ENCODE measurements around the gene COX6A2. TPM values are rescaled to one million over a fixed set of nuclear protein-coding genes. Genes with fewer than 3 reads are reported as not detected.

Gene COX6A2
- total RNA-seq, 4 donors from 2014 or later, result 597 to 1,192 (median 930) TPM

DNA sequence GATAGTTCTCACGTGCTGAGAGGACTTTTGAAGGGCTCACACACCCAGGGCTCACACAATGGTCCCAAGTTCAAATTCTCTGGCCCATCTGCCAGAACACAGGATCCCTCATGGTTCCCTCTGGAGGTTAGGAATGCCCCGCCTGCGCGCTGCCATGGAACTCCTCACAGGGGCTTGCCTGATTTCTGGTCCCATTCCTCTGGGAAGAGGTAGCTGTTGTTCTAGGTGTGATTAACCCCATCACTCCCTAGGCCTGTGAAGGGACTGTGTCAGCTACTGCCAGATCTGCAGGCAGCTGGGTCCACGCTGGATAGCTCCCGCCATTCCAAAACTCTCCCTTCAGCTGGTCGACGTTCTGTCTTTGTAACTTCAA lies 28.8 kb upstream of the COX6A2 start:
- intact Hi-C loops (cut with DNase I; ENCODE audit: low total_unique reads), result loop anchor here (5.0 kb wide), 2 partner anchors 350 to 425 kb away; partner anchors contain the start of genes BCKDK and STX4

DNA sequence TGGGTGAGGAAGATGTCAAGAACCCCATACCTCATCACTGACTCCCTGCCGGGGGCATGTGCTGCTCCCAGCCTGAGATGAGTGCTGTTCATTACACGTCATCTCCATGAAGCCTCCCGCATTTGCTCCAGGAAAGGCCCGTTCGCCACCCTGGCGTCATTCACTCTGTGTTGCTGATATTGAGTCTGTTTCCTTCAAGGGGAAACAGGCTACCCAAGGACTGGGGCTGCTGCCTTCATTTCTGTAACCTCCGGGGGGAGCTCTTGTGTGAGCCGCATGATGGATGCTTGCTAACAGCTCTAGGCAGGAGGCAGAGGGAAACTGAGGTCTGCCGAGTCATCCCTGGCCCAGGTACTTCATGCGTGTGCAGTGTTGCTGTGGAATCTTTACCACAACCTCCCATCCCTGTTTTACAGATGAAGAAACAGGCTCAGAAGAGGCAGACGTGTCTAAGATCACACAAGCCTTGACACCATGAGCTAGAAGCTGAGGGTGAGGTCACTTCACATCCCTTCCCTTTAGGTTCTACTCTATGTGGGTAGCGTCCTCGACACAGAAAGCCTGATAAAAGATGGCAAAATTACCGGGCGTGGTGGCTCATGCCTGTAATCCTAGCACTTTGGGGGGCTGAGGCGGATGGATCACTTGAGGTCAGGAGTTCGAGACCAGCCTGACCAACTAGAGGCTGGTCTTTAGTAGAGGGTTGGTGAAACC lies 27.6 kb upstream of the COX6A2 start:
- H3K4me1 ChIP-seq, result peaks cover 74 to 76% of the 10 kb centered on the region in 2 donors
- peak overlapping the region in 2 of 4 donors; percentile 11 to 18 for H3K4me3 ChIP-seq
- ATAC-seq (no peak), DNase-seq (peak in 1 of 2 donors; percentile 46)
- no peaks in the 10 kb centered on the region for H3K9me3 ChIP-seq
- no peaks in the 10 kb centered on the region for H3K36me3 ChIP-seq
- in situ Hi-C loops (cut with MboI; ENCODE audit: low sequenced_read_pairs in 4 of 4), result loop anchor here in 1 of 4 donors (10.0 kb wide), 1 partner anchor 49 kb away; the partner anchor contains the start of gene RUSF1
- H3K27ac ChIP-seq, result peak overlapping the region; percentile 90 to 99 (median 94)
- TF ChIP-seq, protein P1, sequence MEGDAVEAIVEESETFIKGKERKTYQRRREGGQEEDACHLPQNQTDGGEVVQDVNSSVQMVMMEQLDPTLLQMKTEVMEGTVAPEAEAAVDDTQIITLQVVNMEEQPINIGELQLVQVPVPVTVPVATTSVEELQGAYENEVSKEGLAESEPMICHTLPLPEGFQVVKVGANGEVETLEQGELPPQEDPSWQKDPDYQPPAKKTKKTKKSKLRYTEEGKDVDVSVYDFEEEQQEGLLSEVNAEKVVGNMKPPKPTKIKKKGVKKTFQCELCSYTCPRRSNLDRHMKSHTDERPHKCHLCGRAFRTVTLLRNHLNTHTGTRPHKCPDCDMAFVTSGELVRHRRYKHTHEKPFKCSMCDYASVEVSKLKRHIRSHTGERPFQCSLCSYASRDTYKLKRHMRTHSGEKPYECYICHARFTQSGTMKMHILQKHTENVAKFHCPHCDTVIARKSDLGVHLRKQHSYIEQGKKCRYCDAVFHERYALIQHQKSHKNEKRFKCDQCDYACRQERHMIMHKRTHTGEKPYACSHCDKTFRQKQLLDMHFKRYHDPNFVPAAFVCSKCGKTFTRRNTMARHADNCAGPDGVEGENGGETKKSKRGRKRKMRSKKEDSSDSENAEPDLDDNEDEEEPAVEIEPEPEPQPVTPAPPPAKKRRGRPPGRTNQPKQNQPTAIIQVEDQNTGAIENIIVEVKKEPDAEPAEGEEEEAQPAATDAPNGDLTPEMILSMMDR (IDR thresholded peaks at IDR 0.05 in 4 of 5, conservative IDR thresholded peaks at IDR 0.05 in 1 of 5), result peak in 1 of 5 experiments; percentile 24
- TF ChIP-seq POLR2A (IDR thresholded peaks at IDR 0.05), result no peak
- no peaks in the 10 kb centered on the region for H3K27me3 ChIP-seq
- intact Hi-C loops (cut with DNase I; ENCODE audit: low total_unique reads), result loop anchor here (5.0 kb wide), 2 partner anchors 348 to 423 kb away; partner anchors contain the start of genes BCKDK and STX4

More for the DNA sequence above, 28.8 kb upstream of the COX6A2 start:
- ATAC-seq (no peak), DNase-seq (no peak)
- TF ChIP-seq, protein P1 (IDR thresholded peaks at IDR 0.05 in 4 of 5, conservative IDR thresholded peaks at IDR 0.05 in 1 of 5), result no peak
- no peak for TF ChIP-seq POLR2A (IDR thresholded peaks at IDR 0.05)
- H3K36me3 ChIP-seq, result peaks cover 0 to 5% of the 10 kb centered on the region in 2 donors
- H3K27ac ChIP-seq, result peak overlapping the region; percentile 90 to 99 (median 94)
- H3K9me3 ChIP-seq, result no peaks in the 10 kb centered on the region
- H3K27me3 ChIP-seq, result no peaks in the 10 kb centered on the region
- H3K4me1 ChIP-seq, result peaks cover 71 to 75% of the 10 kb centered on the region in 2 donors
- H3K4me3 ChIP-seq, result peak overlapping the region; percentile 77 to 90 (median 86)
- in situ Hi-C loops (cut with MboI; ENCODE audit: low sequenced_read_pairs in 4 of 4), result loop anchor here in 1 of 4 donors (10.0 kb wide), 1 partner anchor 48 kb away; the partner anchor contains the start of gene RUSF1

DNA sequence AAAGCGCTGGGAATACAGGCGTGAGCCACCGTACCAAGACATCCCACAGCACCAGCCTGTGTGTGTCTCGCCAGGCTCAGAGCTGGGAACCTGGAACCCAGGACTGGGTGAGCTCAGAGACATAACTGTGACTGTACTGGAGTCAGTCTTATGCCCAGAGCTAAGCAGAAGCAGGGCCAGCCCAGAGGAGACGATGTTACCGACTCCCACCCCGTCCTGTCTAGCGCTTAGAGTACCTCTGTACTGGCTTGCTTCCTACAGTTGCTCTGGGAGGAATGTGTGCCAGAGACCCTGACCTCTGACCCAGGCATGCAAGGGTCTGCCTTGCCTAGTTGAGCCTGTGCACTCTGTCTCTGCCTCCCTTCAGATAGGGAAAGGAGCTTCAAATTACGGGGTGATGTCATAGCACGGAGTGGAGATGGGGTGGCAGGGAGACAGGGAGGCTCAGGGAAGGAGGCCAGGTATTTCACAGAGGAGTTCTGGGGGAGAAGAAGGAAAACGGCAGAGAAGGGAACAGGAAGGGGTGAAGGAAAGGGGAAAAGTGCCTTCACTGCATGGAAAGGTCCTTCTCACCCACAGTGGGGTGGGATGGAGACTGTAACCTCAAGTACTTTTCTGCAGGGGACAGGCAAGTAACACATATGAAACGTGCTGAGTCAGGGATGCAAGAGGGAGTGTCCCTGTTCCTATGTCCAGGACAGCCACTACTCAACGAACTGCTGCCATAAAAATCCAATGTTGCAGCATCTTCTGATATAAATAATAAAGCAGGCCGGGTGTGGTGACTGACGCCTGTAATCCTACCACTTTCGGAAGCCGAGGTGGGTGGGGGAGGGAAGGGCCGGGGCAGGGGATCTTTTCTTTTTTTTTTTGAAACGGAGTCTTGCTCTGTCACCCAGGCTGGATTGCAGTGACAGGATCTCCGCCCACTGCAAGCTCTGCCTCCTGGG lies 25.4 kb upstream of the COX6A2 start:
- no peaks in the 10 kb centered on the region for H3K27me3 ChIP-seq
- TF ChIP-seq, protein P1 (IDR thresholded peaks at IDR 0.05 in 4 of 5, conservative IDR thresholded peaks at IDR 0.05 in 1 of 5), result no peak
- TF ChIP-seq POLR2A (IDR thresholded peaks at IDR 0.05), result peak in 1 of 2 donors; percentile 39
- no peaks in the 10 kb centered on the region for H3K36me3 ChIP-seq
- intact Hi-C loops (cut with DNase I; ENCODE audit: low total_unique reads), result loop anchor here (1.0 to 2.0 kb wide), 3 partner anchors 25 to 273 kb away; partner anchors contain the start of genes COX6A2, FUS and TRIM72
- DNase-seq (peak; percentile 82 to 94), ATAC-seq (peak; percentile 77 to 83)
- peak overlapping the region; percentile 90 to 99 (median 94) for H3K27ac ChIP-seq
- H3K4me1 ChIP-seq, result peaks cover 65 to 68% of the 10 kb centered on the region in 2 donors
- H3K9me3 ChIP-seq, result no peaks in the 10 kb centered on the region
- peak overlapping the region; percentile 13 to 24 (median 18) for H3K4me3 ChIP-seq
- in situ Hi-C loops (cut with MboI; ENCODE audit: low sequenced_read_pairs in 4 of 4), result loop anchor here in 1 of 4 donors (10.0 kb wide), 1 partner anchor 51 kb away; the partner anchor contains the start of gene RUSF1

DNA sequence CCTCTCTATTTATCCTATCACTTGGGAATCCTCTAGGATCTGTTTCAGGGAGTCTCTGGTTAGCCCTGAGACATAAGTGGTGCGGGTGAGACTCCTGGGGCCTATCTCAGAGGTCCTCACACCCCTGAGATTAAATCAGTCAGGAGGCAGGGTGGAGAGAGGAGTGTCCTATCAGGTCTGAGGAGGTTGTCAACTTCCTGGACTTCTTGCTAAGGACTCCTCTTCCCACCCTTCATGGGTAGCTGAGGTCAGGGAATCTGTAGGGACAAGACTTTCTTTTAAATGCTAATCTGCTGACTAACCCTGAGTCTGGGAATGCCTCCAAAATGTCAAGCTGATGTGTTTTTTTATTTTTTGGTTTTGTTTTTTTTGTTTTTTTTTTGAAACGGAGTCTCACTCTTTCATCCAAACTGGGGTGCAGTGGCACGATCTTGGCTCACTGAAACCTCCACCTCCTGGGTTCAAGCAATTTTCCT lies 24.5 kb upstream of the COX6A2 start:
- ATAC-seq (peak in 1 of 2 donors; percentile 18), DNase-seq (no peak)
- in situ Hi-C loops (cut with MboI; ENCODE audit: low sequenced_read_pairs in 4 of 4), result loop anchor here in 1 of 4 donors (10.0 kb wide), 1 partner anchor 52 kb away; the partner anchor contains the start of gene RUSF1
- Histone ChIP-seq H3K27me3 (no peaks in the 10 kb centered on the region), H3K36me3 (no peaks in the 10 kb centered on the region), H3K27ac (peak overlapping the region; percentile 90 to 99 (median 94)), H3K4me1 (peaks cover 61 to 62% of the 10 kb centered on the region in 2 donors), H3K4me3 (peak overlapping the region in 2 of 4 donors; percentile 23 to 24), H3K9me3 (no peaks in the 10 kb centered on the region)
- intact Hi-C loops (cut with DNase I; ENCODE audit: low total_unique reads), result loop anchor here (1.0 to 2.0 kb wide), 3 partner anchors 24 to 272 kb away; partner anchors contain the start of genes COX6A2, FUS and TRIM72
- no peak for TF ChIP-seq POLR2A (IDR thresholded peaks at IDR 0.05)
- TF ChIP-seq, protein P1 (IDR thresholded peaks at IDR 0.05 in 4 of 5, conservative IDR thresholded peaks at IDR 0.05 in 1 of 5), result no peak
